Brain microvascular endothelial cell (primary cell): ENCODE measurements around the gene PLPPR3.

Source experiments
- DNase-seq: peaks from one replicate; pipeline ENCODE4 v3.0.0-alpha.2; 2020
- H3K27ac ChIP-seq: fragments of 250-450 bp; sonication (Bioruptor Pico); 2 replicates; pipeline ENCODE4 v1.5.1; 2020; ENCODE audit warnings: mild to moderate bottlenecking, moderate library complexity
- H3K27me3 ChIP-seq: fragments of 250-450 bp; sonication (Bioruptor Pico); replicated peaks from 2 replicates; pipeline ENCODE4 v1.5.1; 2020; ENCODE audit warnings: mild to moderate bottlenecking
- H3K36me3 ChIP-seq: fragments of 250-450 bp; sonication (Bioruptor Pico); replicated peaks from 2 replicates; pipeline ENCODE4 v1.5.1; 2020; ENCODE audit warnings: mild to moderate bottlenecking
- H3K4me3 ChIP-seq: 2 replicates; pipeline ENCODE4 v1.5.1; 2011; ENCODE audit warnings: low read depth, mild to moderate bottlenecking, control low read depth, low read length, moderate library complexity
- in situ Hi-C: cut with HindIII; loops from 2 replicates; pipeline ENCODE4 v1.10.0; 2017; ENCODE audit warnings: low sequenced_read_pairs, low pct_ligation_motif_present
- TF ChIP-seq, protein P1 (sequence below): IDR thresholded peaks from 2 replicates; pipeline ENCODE4 v1.5.1; 2011; ENCODE audit warnings: low read depth, mild to moderate bottlenecking, moderate library complexity, low read length, control low read depth, inconsistent platforms; ENCODE audit errors: missing control alignments

PLPPR3 gene

DNA sequence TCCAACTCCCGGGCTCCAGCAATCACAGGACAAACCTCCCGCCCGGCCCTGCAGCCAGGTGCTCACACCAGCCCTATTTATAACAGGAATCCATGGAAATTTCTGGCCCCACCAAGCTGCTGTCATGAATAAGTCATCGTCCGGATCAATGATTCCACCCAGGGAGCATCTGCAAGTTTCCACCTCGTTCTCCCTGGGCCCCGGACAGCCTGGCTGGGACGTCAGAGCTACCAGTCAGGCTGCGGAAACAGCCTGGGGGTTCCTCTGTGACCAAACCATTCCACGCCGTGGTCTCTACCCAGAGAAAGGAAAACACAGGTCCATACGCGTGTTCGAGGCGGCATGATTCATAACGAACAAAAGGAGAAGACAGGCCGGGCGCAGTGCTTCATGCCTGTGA, 45.2 kb downstream of the PLPPR3 start:
- Histone ChIP-seq H3K4me3 (no peak overlapping the region), H3K27ac (no peak overlapping the region), H3K36me3 (no peaks in the 10 kb centered on the region), H3K27me3 (no peaks in the 10 kb centered on the region)
- no peak for DNase-seq
- in situ Hi-C loops, result no loop called here
- TF ChIP-seq, protein P1, sequence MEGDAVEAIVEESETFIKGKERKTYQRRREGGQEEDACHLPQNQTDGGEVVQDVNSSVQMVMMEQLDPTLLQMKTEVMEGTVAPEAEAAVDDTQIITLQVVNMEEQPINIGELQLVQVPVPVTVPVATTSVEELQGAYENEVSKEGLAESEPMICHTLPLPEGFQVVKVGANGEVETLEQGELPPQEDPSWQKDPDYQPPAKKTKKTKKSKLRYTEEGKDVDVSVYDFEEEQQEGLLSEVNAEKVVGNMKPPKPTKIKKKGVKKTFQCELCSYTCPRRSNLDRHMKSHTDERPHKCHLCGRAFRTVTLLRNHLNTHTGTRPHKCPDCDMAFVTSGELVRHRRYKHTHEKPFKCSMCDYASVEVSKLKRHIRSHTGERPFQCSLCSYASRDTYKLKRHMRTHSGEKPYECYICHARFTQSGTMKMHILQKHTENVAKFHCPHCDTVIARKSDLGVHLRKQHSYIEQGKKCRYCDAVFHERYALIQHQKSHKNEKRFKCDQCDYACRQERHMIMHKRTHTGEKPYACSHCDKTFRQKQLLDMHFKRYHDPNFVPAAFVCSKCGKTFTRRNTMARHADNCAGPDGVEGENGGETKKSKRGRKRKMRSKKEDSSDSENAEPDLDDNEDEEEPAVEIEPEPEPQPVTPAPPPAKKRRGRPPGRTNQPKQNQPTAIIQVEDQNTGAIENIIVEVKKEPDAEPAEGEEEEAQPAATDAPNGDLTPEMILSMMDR, result no peak

DNA sequence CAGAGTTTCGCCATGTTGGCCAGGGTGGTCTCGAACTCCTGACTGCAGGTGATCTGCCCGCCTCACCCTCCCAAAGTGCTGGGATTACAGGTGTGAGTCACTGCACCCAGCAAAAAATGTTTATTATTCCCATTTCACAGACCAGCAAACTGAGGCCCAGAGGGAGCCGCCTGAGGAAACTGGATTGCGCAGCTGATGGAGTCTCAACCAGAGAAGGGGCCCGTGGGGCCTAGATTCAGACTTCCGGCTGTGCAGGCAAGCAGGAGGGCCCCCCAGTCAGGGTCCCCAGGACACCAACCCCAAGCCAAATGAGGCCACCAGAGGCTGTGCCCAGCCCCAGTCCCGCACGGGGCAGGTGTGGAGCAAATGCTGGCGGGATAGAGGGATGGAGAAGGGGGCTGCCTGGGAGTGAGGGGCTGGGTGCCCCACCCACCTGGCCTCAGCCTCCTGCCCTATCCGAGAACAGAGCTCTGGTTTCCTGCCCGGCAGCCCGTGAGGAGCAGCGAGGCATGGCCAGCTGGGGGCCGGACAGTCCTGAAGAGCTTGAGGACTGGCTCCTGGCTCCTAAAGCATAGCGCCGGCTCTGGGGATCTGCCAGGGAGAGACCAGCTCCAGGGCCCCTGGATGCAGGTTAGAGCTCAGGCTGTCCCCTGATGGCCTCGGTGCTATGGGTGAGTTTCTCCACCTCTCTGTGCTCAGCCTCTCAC, 48.9 kb downstream of the PLPPR3 start:
- in situ Hi-C loops, result no loop called here
- Histone ChIP-seq H3K4me3 (no peak overlapping the region), H3K27ac (no peak overlapping the region), H3K27me3 (no peaks in the 10 kb centered on the region), H3K36me3 (no peaks in the 10 kb centered on the region)
- TF ChIP-seq, protein P1, result no peak
- no peak for DNase-seq

DNA sequence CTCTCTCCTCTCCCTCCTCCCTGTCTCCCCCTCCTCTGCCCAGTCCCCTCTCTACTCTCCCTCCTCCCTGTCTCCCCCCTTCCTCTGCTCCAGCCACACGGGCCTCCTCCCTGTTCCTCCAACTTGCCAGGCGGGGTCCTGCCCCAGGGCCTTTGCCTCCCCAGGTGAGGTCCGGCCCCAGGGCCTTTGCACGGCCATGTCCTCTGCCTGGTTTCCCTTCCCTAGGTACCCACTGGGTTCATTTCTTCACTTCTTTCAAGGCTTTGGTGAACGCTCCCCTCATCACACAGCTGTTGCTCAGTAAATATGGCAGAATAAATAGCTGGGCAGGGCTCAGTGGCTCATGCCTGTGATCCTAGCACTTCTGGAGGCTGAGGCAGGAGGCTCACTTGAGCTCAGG, 49.7 kb downstream of the PLPPR3 start:
- in situ Hi-C loops, result no loop called here
- no peak overlapping the region for H3K4me3 ChIP-seq

DNA sequence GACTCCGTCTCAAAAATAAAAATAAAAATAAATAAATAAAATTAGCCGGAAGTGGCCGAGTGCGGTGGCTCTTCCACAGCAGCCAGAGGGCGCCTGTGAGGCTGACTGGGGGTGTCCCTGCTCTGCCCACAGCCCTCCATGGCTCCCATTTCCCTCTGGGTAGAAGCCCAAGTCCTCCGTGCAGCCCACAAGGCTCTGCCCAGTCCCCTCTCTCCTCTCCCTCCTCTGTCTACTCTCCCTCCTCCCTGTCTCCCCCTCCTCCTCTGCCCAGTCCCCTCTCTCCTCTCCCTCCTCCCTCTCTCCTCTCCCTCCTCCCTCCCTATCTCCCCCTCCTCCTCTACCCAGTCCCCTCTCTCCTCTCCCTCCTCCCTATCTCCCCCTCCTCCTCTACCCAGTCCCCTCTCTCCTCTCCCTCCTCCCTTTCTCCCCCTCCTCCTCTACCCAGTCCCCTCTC, 50.4 kb downstream of the PLPPR3 start:
- no peak overlapping the region for H3K4me3 ChIP-seq
- TF ChIP-seq, protein P1, result peak; percentile 76
- in situ Hi-C loops, result no loop called here
- H3K36me3 ChIP-seq, result no peaks in the 10 kb centered on the region
- H3K27me3 ChIP-seq, result no peaks in the 10 kb centered on the region
- H3K27ac ChIP-seq, result no peak overlapping the region
- DNase-seq, result peak; percentile 22

More for the DNA sequence above, 49.7 kb downstream of the PLPPR3 start:
- Histone ChIP-seq H3K27ac (no peak overlapping the region), H3K36me3 (no peaks in the 10 kb centered on the region), H3K27me3 (no peaks in the 10 kb centered on the region)
- DNase-seq, result no peak
- TF ChIP-seq, protein P1, result no peak

DNA sequence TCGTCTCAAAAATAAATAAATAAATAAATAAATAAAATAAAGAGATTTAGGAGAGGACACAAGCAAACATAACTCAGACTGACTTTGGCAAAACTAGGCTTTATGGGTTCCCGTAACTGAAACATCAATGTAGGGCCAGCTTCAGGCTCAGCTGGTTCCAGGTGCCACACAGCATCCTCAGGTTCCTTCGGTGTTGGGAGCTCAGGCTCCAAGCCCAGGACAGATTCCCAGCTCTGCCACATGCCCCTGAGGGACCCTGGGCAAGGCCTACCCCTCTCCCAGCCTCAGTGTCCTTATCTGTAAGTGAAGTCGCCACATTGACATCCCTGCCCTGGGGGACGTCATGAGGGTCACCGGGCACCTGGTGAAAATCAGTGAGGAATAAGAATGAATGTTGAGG, 52.1 kb downstream of the PLPPR3 start:
- H3K36me3 ChIP-seq, result no peaks in the 10 kb centered on the region
- TF ChIP-seq, protein P1, result no peak
- H3K27ac ChIP-seq, result no peak overlapping the region
- no peak overlapping the region for H3K4me3 ChIP-seq
- in situ Hi-C loops, result no loop called here
- no peak for DNase-seq
- no peaks in the 10 kb centered on the region for H3K27me3 ChIP-seq

DNA sequence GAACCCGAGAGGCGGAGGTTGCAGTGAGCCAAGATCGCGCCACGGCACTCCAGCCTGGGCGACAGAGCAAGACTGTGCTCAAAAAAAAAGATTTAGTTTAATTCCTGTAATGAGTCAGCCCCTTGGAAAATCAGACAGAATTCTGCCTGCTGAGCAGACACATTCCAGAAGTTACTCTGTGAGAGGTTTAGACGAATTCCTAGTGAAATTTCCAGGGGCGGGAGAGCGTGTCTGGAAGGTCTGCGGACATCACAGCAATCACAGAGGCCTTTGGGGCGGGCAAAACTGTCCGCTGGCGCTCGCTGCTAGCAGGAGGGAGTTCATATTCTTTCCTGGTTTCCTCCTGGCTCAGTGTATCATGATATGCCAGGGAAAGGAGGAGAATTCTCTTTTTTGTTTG, 53.3 kb downstream of the PLPPR3 start:
- H3K27me3 ChIP-seq, result no peaks in the 10 kb centered on the region
- peak; percentile 77 for DNase-seq
- TF ChIP-seq, protein P1, result no peak
- H3K36me3 ChIP-seq, result no peaks in the 10 kb centered on the region
- in situ Hi-C loops, result no loop called here
- H3K27ac ChIP-seq, result peak overlapping the region; percentile 28
- no peak overlapping the region for H3K4me3 ChIP-seq
